GM12892 (cell line): ENCODE data around the gene ZNF771.

Experiments
- POLR2A ChIP-seq: IDR thresholded peaks from 2 replicates; pipeline ENCODE4 v1.6.1; 2011; ENCODE audit warnings: low read depth, low read length, control low read depth
- POLR2AphosphoS5 ChIP-seq: IDR thresholded peaks from 2 replicates; pipeline ENCODE4 v1.6.1; 2011; ENCODE audit warnings: low read depth, low read length, control low read depth
- TAF1 ChIP-seq: IDR thresholded peaks from 2 replicates; pipeline ENCODE4 v1.6.1; 2011; ENCODE audit warnings: low read depth, mild to moderate bottlenecking, control low read depth, low read length, borderline replicate concordance

DNA sequence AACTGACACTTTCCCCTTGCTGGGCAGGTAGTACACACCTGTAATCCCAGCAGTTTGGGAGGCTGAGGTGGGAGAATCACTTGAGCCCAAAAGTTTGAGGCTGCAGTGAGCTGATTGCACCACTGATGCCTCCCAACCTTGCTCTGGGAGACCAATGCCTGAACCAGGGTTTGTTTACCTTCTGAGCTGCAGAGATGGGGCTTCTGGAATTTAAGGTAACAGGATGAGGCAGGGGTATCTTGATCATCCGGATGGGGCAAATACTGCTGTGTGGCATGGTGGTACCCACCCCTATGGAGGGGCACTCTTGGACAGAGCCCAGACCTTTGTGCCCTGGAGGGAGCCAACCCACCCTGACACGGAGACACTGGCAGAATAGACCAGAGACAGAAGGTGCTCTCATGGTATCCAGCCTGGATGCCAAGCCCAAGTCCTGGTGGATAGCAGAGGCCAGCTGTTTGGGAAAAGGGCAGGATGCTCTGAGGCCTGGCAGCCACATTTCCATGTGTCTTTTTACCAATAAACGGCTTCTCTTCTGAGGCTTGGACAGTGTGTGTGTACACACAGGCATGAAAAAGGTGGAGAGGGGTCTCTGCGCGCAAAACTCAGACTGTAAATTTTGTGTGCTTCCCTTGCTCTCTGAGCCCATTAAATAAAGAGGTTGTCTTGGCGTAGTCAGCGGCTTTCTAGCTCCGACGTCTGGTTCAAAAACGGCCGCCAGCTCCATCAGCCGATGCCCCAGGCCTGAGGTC, 7.8 kb upstream of the ZNF771 start:
- TF ChIP-seq POLR2AphosphoS5 (no peak), POLR2A (no peak), TAF1 (no peak)
